Neuronal stem cell (in vitro differentiated cells): ENCODE results near the gene CCDC157.

Experiments used
- DNase-seq: peaks from one replicate; pipeline ENCODE4 v3.0.0-alpha.2; 2013; ENCODE audit warnings: low spot score
- H2AFZ ChIP-seq: one replicate; pipeline ENCODE4 v1.6.1; 2013; ENCODE audit warnings: mild to moderate bottlenecking, low read length, inconsistent platforms
- H2AK5ac ChIP-seq: 2 replicates; pipeline ENCODE4 v1.6.1; 2013; ENCODE audit warnings: low read depth, mild to moderate bottlenecking, inconsistent platforms, low read length, moderate library complexity, mixed read lengths
- H2BK120ac ChIP-seq: 2 replicates; pipeline ENCODE4 v1.6.1; 2013; ENCODE audit warnings: low read depth, mild to moderate bottlenecking, inconsistent platforms, low read length, moderate library complexity, mixed read lengths
- H2BK12ac ChIP-seq: one replicate; pipeline ENCODE4 v1.6.1; 2013; ENCODE audit warnings: low read length, inconsistent platforms
- H2BK15ac ChIP-seq: 2 replicates; pipeline ENCODE4 v1.6.1; 2013; ENCODE audit warnings: mild to moderate bottlenecking, low read length, inconsistent platforms, mixed read lengths
- H2BK5ac ChIP-seq: one replicate; pipeline ENCODE4 v1.6.1; 2013; ENCODE audit warnings: inconsistent platforms, mild to moderate bottlenecking, low read length, moderate library complexity
- H3K14ac ChIP-seq: one replicate; pipeline ENCODE4 v1.6.1; 2013; ENCODE audit warnings: low read length, inconsistent platforms
- H3K18ac ChIP-seq: 2 replicates; pipeline ENCODE4 v1.6.1; 2013; ENCODE audit warnings: low read length, inconsistent platforms
- H3K23ac ChIP-seq: 2 replicates; pipeline ENCODE4 v1.6.1; 2013; ENCODE audit warnings: low read depth, mild to moderate bottlenecking, mixed read lengths, low read length, inconsistent platforms; ENCODE audit not compliant: poor library complexity
- H3K27ac ChIP-seq: replicated peaks from 3 replicates; pipeline ENCODE4 v1.5.1; 2013; ENCODE audit warnings: low read length, inconsistent platforms
- H3K27me3 ChIP-seq, 3 experiments: 2 replicates each; pipeline ENCODE4 v1.6.1; 2013; ENCODE audit warnings: low read length in 3 of 3, mild to moderate bottlenecking in 2 of 3, inconsistent platforms in 1 of 3, low read depth in 1 of 3, mixed read lengths in 1 of 3, moderate library complexity in 1 of 3; ENCODE audit not compliant: control insufficient read depth in 3 of 3, insufficient read depth in 3 of 3
- H3K36me3 ChIP-seq, 2 donors: replicated peaks in 1 of 2; 2 replicates each; pipeline ENCODE4 v1.6.1; 2013; ENCODE audit warnings: low read length in 2 of 2; ENCODE audit not compliant: control insufficient read depth in 2 of 2, insufficient read depth in 2 of 2
- H3K4ac ChIP-seq: 2 replicates; pipeline ENCODE4 v1.6.1; 2013; ENCODE audit warnings: inconsistent platforms, mild to moderate bottlenecking, low read length, moderate library complexity
- H3K4me1 ChIP-seq, 2 donors: 1 replicate in 1 of 2; 2 replicates in 1 of 2; pipeline ENCODE4 v1.6.1; 2013; ENCODE audit warnings: low read length in 2 of 2, low read depth in 1 of 2; ENCODE audit not compliant: control insufficient read depth in 2 of 2, insufficient read depth in 1 of 2
- H3K4me2 ChIP-seq: one replicate; pipeline ENCODE4 v1.6.1; 2013; ENCODE audit warnings: mild to moderate bottlenecking, low read length, inconsistent platforms; ENCODE audit not compliant: insufficient read depth, poor library complexity, severe bottlenecking
- H3K4me3 ChIP-seq, 2 donors: 2 replicates each; pipeline ENCODE4 v1.5.1; 2013; ENCODE audit warnings: low read length in 2 of 2, mild to moderate bottlenecking in 2 of 2, inconsistent platforms in 1 of 2, moderate library complexity in 1 of 2
- H3K79me1 ChIP-seq: one replicate; pipeline ENCODE4 v1.6.1; 2013; ENCODE audit warnings: low read depth, mild to moderate bottlenecking, inconsistent platforms, low read length, moderate library complexity
- H3K9ac ChIP-seq: one replicate; pipeline ENCODE4 v1.6.1; 2013; ENCODE audit warnings: mild to moderate bottlenecking, low read depth, low read length, inconsistent platforms; ENCODE audit not compliant: poor library complexity
- H3K9me3 ChIP-seq, 2 donors: replicated peaks in 1 of 2; 2 replicates each; pipeline versions ENCODE3 to v1.6.1; 2013; ENCODE audit warnings: low read length in 2 of 2, mild to moderate bottlenecking in 2 of 2, inconsistent platforms in 1 of 2, low read depth in 1 of 2, mixed read lengths in 1 of 2, moderate library complexity in 1 of 2; ENCODE audit not compliant: control insufficient read depth in 2 of 2, insufficient read depth in 1 of 2
- H4K8ac ChIP-seq: one replicate; pipeline ENCODE4 v1.6.1; 2013; ENCODE audit warnings: low read depth, mild to moderate bottlenecking, inconsistent platforms, low read length, moderate library complexity
- H4K91ac ChIP-seq: one replicate; pipeline ENCODE4 v1.6.1; 2013; ENCODE audit warnings: low read length, low read depth, mild to moderate bottlenecking, inconsistent platforms; ENCODE audit not compliant: poor library complexity
- WGBS, 2 donors: extraction: QIAGEN DNeasy Blood & Tissue Kit; methylation state at CpG; one replicate each; pipeline ENCODE4 v1.1.7; 2013; ENCODE audit warnings: missing lambda C conversion rate in 2 of 2, mixed read lengths in 1 of 2; ENCODE audit not compliant: insufficient read length in 2 of 2, insufficient replicate concordance in 1 of 2; ENCODE audit errors: extremely low coverage in 2 of 2; 5-methylcytosine and 5-hydroxymethylcytosine counted together

CCDC157 gene

DNA sequence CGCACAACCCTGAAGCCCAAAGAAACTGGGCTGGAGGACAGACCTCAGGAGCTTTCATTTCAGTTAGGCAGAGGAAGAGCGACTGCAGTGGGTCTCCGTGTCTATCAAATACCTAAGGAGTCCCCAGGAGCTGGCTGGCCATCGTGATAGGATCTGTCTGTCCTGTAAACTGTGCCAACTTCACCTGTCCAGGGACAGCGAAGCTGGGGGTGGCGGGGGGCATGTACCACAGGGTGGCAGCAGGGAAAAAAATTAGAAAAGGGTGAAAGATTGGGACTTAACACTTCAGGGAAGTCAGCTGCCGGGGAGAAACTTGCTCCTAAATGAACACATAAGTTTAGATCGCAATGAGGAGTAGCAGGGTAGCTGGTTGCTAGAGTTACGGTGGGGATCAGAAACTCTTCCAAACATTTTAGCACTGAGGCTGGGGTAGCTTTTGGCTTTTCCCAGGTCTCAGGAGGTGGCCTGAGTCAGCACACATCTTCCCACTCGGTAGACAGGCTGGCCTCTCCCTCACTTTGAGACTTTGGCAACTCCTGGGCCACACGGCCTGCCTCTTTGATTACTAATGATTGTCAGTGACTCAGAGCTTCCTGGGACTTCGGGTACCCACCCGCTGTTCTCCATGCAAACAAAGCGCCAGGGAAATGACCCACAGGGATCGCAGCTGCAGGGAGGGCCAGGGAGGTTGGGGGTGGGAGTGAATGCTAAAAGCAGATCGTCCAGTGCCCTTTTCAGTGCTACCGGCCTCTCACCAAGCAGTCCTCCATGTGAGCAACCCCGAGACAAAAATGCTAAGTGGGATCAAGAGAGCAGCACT is 65.9 kb downstream of the CCDC157 start:
- H3K9ac ChIP-seq = peak overlapping the region; percentile 87
- no peak overlapping the region for H3K14ac ChIP-seq
- H3K4ac ChIP-seq = no peak overlapping the region
- peak overlapping the region; percentile 76 for H2BK5ac ChIP-seq
- peak overlapping the region; percentile 50 for H3K23ac ChIP-seq
- no CpG with 5 or more reads among the region's 18 CpGs for WGBS, 2 donors
- peak overlapping the region; percentile 86 for H2AK5ac ChIP-seq
- peak overlapping the region; percentile 85 for H2AFZ ChIP-seq
- H3K18ac ChIP-seq = peak overlapping the region; percentile 95
- peak overlapping the region; percentile 75 for H2BK15ac ChIP-seq
- no peak overlapping the region for H2BK120ac ChIP-seq
- DNase-seq = peak; percentile 56
- peaks cover 21 to 40% of the 10 kb centered on the region in 2 donors for H3K4me1 ChIP-seq
- peak overlapping the region; percentile 90 for H3K27ac ChIP-seq
- H3K4me3 ChIP-seq = peak overlapping the region; percentile 81 to 84
- no peaks in the 10 kb centered on the region for H3K27me3 ChIP-seq
- no peak overlapping the region for H4K91ac ChIP-seq
- no peak overlapping the region for H2BK12ac ChIP-seq
- H3K9me3 ChIP-seq = no peaks in the 10 kb centered on the region
- H3K79me1 ChIP-seq = peaks cover 2% of the 10 kb centered on the region
- H3K4me2 ChIP-seq = peak overlapping the region; percentile 72
- no peak overlapping the region for H4K8ac ChIP-seq
- H3K36me3 ChIP-seq = peaks cover 0 to 26% of the 10 kb centered on the region in 2 donors

GRCh38 chr22:30423301-30423958 is 66.6 kb downstream of the CCDC157 start:
- WGBS, 2 donors = no CpG with 5 or more reads among the region's 45 CpGs
- H4K91ac ChIP-seq = no peak overlapping the region

GRCh38 chr22:30423959-30424533 is 67.2 kb downstream of the CCDC157 start:
- Histone ChIP-seq H3K14ac (no peak overlapping the region), H4K91ac (no peak overlapping the region), H3K4me3 (peak overlapping the region; percentile 71 to 84), H2BK5ac (no peak overlapping the region), H3K18ac (no peak overlapping the region), H3K23ac (peak overlapping the region; percentile 57), H2BK120ac (no peak overlapping the region), H3K4me2 (peak overlapping the region; percentile 48), H3K9me3 (no peaks in the 10 kb centered on the region), H2AFZ (peak overlapping the region; percentile 85), H3K36me3 (peaks cover 1 to 22% of the 10 kb centered on the region in 2 donors), H3K4me1 (peaks cover 21 to 40% of the 10 kb centered on the region in 2 donors), H3K27me3 (no peaks in the 10 kb centered on the region), H4K8ac (no peak overlapping the region), H2BK12ac (no peak overlapping the region), H3K27ac (peak overlapping the region; percentile 90), H2AK5ac (no peak overlapping the region), H2BK15ac (no peak overlapping the region), H3K4ac (no peak overlapping the region), H3K79me1 (peaks cover 2% of the 10 kb centered on the region), H3K9ac (no peak overlapping the region)
- peak; percentile 99 for DNase-seq
- WGBS, 2 donors = no CpG with 5 or more reads among the region's 31 CpGs

More at GRCh38 chr22:30423301-30423958, 66.6 kb downstream of the CCDC157 start:
- H3K36me3 ChIP-seq = peaks cover under 1 to 25% of the 10 kb centered on the region in 2 donors
- H2BK12ac ChIP-seq = no peak overlapping the region
- peaks cover 21 to 40% of the 10 kb centered on the region in 2 donors for H3K4me1 ChIP-seq
- H3K4me3 ChIP-seq = peak overlapping the region; percentile 81 to 84
- peak overlapping the region; percentile 83 for H3K14ac ChIP-seq
- H3K9me3 ChIP-seq = no peaks in the 10 kb centered on the region
- H3K9ac ChIP-seq = peak overlapping the region; percentile 87
- no peak overlapping the region for H4K8ac ChIP-seq
- H3K4me2 ChIP-seq = peak overlapping the region; percentile 72
- peak overlapping the region; percentile 41 for H3K4ac ChIP-seq
- H2BK15ac ChIP-seq = peak overlapping the region; percentile 75
- H3K18ac ChIP-seq = peak overlapping the region; percentile 95
- peak overlapping the region; percentile 90 for H3K27ac ChIP-seq
- no peaks in the 10 kb centered on the region for H3K27me3 ChIP-seq
- peaks cover 2% of the 10 kb centered on the region for H3K79me1 ChIP-seq
- no peak for DNase-seq
- peak overlapping the region; percentile 50 for H3K23ac ChIP-seq
- H2AK5ac ChIP-seq = peak overlapping the region; percentile 86
- H2AFZ ChIP-seq = peak overlapping the region; percentile 85
- H2BK120ac ChIP-seq = peak overlapping the region; percentile 18
- peak overlapping the region; percentile 76 for H2BK5ac ChIP-seq
